ENCODE data around the gene PNPLA6. TPM values are rescaled to one million over a fixed set of nuclear protein-coding genes. Genes with fewer than 3 reads are reported as not detected.

PNPLA6 gene
- total and polyA plus RNA-seq, 2 of the 13 experiments (the other 11 are each of a cell fraction or from before 2014, with no cell fraction given) = 24.9 to 28.2 TPM

GRCh38 chr19:7562646-7563393 is 27.3 kb downstream of the PNPLA6 start (continued):
- TF ChIP-seq ZBTB2 (CRISPR knock-in tag; IDR thresholded peaks at IDR 0.05; ENCODE audit: low read depth) (peak; percentile 79), ARNT2 (CRISPR knock-in tag; IDR thresholded peaks at IDR 0.05; ENCODE audit: low read depth) (peak; percentile 84; the same call in 1 of the 2 replicates), KDM4B (CRISPR knock-in tag; IDR thresholded peaks at IDR 0.05) (peak; percentile 100), SOX5 (CRISPR knock-in tag; IDR thresholded peaks at IDR 0.05; ENCODE audit: borderline replicate concordance) (peak; percentile 63), ZC3H13 (CRISPR knock-in tag; IDR thresholded peaks at IDR 0.05) (peak; percentile 85; the same call in 1 of the 2 replicates), ZSCAN31 (CRISPR knock-in tag; IDR thresholded peaks at IDR 0.05; ENCODE audit: low read depth) (peak; percentile 93), ZHX1 (CRISPR knock-in tag; IDR thresholded peaks at IDR 0.05; ENCODE audit: low read depth) (0 out of 2 replicates have a peak, but pooled peaks have one; percentile 51), POGK (CRISPR knock-in tag; conservative IDR thresholded peaks at IDR 0.05) (0 out of 2 replicates have a peak, but pooled peaks have one; percentile 45), ZNF280B (CRISPR knock-in tag; IDR thresholded peaks at IDR 0.05; ENCODE audit: borderline replicate concordance) (peak; percentile 86; the same call in 1 of the 2 replicates), EHMT2 (IDR thresholded peaks at IDR 0.05; ENCODE audit: borderline replicate concordance, low read depth, low read length) (peak; percentile 99), PRDM15 (CRISPR knock-in tag; IDR thresholded peaks at IDR 0.05) (peak; percentile 86), SIX4 (CRISPR knock-in tag; IDR thresholded peaks at IDR 0.05) (peak; percentile 95)

Measured in HepG2 (cell line).